ENCODE data around the gene HMX1. TPM values are rescaled to one million over a fixed set of nuclear protein-coding genes. Genes with fewer than 3 reads are reported as not detected.

The HMX1 gene
- total and polyA plus RNA-seq, 4 donors, result not detected

GRCh38 chr4:8916351-8916885 lies 44.8 kb upstream of the HMX1 start:
- Histone ChIP-seq H3K9me3 (ENCODE audit: control insufficient read depth, low read length) (no peaks in the 10 kb centered on the region), H3K4me3 (ENCODE audit: low read length in 2 of 2) (no peak overlapping the region), H3K27me3 (ENCODE audit: control insufficient read depth in 1 of 2, insufficient read depth in 2 of 2, low read length in 1 of 2) (no peaks in the 10 kb centered on the region), H3K36me3 (ENCODE audit: control insufficient read depth in 1 of 2, insufficient read depth in 2 of 2, low read length in 1 of 2) (no peaks in the 10 kb centered on the region), H3K4me1 (ENCODE audit: control insufficient read depth in 1 of 2, insufficient read depth in 2 of 2, low read length in 2 of 2) (no peaks in the 10 kb centered on the region), H3K27ac (ENCODE audit: low read depth in 1 of 2, low read length in 2 of 2) (no peak overlapping the region)
- no peak for ATAC-seq (ENCODE audit: low FRiP score)
- DNase-seq, result peak in 1 of 2 donors; percentile 58
- intact Hi-C loops (cut with DNase I), result loop anchor here in 1 of 2 donors (10.0 kb wide), 3 partner anchors 232 to 712 kb away; no protein-coding TSS in a partner anchor
- WGBS, 2 donors, result 51 to 57% methylated on average over 11 of the region's 11 CpGs

DNA sequence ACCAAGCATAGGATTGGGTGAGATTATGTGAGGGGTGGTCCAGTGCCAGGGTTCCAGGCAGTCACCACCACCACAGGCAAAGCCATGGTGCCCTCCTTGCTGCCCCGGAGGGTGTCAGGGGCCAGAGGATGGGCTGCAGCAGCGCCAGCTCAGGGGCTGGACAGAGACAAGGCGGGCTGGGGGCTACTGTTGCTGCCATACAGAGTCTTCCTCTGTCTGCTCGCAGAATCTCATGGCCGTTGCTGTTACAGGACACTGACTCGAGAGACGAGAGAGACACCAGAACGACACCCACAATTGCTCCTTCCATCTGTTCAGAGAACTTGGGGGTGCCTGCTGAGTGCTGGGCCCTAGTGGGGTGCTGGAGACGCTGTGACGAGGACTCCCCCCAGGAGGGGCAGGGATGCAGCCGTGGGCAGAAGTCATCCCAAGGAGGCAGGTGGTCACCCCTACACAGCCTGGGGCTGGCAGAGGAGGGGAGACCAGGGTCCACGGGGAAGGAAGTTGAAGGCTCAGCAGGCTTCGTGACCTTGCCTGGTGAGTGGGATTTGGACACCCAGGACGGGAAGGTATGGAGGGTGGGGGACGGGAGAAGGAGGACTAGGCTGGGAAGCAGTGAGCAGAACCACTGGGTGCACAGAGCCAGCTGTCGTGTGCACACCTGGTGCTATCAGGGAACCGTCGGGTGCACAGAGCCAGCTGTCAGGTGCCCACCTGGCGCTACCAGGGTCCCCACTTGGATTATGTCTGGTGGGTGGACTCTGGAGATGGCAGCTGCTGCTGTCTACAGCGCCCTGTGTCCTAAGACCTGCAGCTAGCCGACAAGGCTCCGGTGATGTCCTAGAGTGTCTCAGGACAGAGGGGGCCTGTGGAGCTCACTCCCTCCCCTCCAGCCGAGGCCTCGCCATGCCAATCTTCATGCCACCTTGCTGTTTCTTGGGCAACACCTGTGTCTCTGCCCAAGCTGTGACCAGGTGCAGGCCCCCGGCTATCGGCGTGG lies 43.9 kb upstream of the HMX1 start:
- 80 to 86% methylated on average over 27 of the region's 27 CpGs for WGBS, 2 donors
- ATAC-seq (ENCODE audit: low FRiP score), result no peak
- Histone ChIP-seq H3K27ac (ENCODE audit: low read depth in 1 of 2, low read length in 2 of 2) (no peak overlapping the region), H3K4me3 (ENCODE audit: low read length in 2 of 2) (no peak overlapping the region), H3K27me3 (ENCODE audit: control insufficient read depth in 1 of 2, insufficient read depth in 2 of 2, low read length in 1 of 2) (no peaks in the 10 kb centered on the region), H3K36me3 (ENCODE audit: control insufficient read depth in 1 of 2, insufficient read depth in 2 of 2, low read length in 1 of 2) (no peaks in the 10 kb centered on the region), H3K9me3 (ENCODE audit: control insufficient read depth, low read length) (no peaks in the 10 kb centered on the region), H3K4me1 (ENCODE audit: control insufficient read depth in 1 of 2, insufficient read depth in 2 of 2, low read length in 2 of 2) (no peaks in the 10 kb centered on the region)
- DNase-seq, result peak; percentile 27 to 57
- intact Hi-C loops (cut with DNase I), result loop anchor here in 1 of 2 donors (10.0 kb wide), 3 partner anchors 231 to 711 kb away; no protein-coding TSS in a partner anchor

- ATAC-seq (ENCODE audit: low FRiP score), result no peak
- DNase-seq, result peak; percentile 28 to 59
- no peaks in the 10 kb centered on the region for H3K27me3 ChIP-seq (ENCODE audit: control insufficient read depth in 1 of 2, insufficient read depth in 2 of 2, low read length in 1 of 2)
- H3K27ac ChIP-seq (ENCODE audit: low read depth in 1 of 2, low read length in 2 of 2), result no peak overlapping the region
- H3K9me3 ChIP-seq (ENCODE audit: control insufficient read depth, low read length), result no peaks in the 10 kb centered on the region
- no peaks in the 10 kb centered on the region for H3K36me3 ChIP-seq (ENCODE audit: control insufficient read depth in 1 of 2, insufficient read depth in 2 of 2, low read length in 1 of 2)
- 87 to 89% methylated on average over 29 of the region's 29 CpGs for WGBS, 2 donors
- intact Hi-C loops (cut with DNase I), result loop anchor here in 1 of 2 donors (10.0 kb wide), 3 partner anchors 230 to 710 kb away; no protein-coding TSS in a partner anchor
- no peak overlapping the region for H3K4me3 ChIP-seq (ENCODE audit: low read length in 2 of 2)
- H3K4me1 ChIP-seq (ENCODE audit: control insufficient read depth in 1 of 2, insufficient read depth in 2 of 2, low read length in 2 of 2), result no peaks in the 10 kb centered on the region
These were observed 43.0 kb upstream of the HMX1 start for GRCh38 chr4:8914461-8915171.

- H3K4me1 ChIP-seq (ENCODE audit: control insufficient read depth in 1 of 2, insufficient read depth in 2 of 2, low read length in 2 of 2), result no peaks in the 10 kb centered on the region
- intact Hi-C loops (cut with DNase I), result loop anchor here in 1 of 2 donors (10.0 kb wide), 3 partner anchors 229 to 709 kb away; no protein-coding TSS in a partner anchor
- H3K27ac ChIP-seq (ENCODE audit: low read depth in 1 of 2, low read length in 2 of 2), result no peak overlapping the region
- ATAC-seq (ENCODE audit: low FRiP score), result no peak
- H3K4me3 ChIP-seq (ENCODE audit: low read length in 2 of 2), result no peak overlapping the region
- DNase-seq, result peak in 1 of 2 donors; percentile 35
- WGBS, 2 donors, result 77 to 78% methylated on average over 15 of the region's 15 CpGs
- no peaks in the 10 kb centered on the region for H3K9me3 ChIP-seq (ENCODE audit: control insufficient read depth, low read length)
- H3K27me3 ChIP-seq (ENCODE audit: control insufficient read depth in 1 of 2, insufficient read depth in 2 of 2, low read length in 1 of 2), result no peaks in the 10 kb centered on the region
- no peaks in the 10 kb centered on the region for H3K36me3 ChIP-seq (ENCODE audit: control insufficient read depth in 1 of 2, insufficient read depth in 2 of 2, low read length in 1 of 2)
These were observed 42.3 kb upstream of the HMX1 start for GRCh38 chr4:8913858-8914460.

- no peaks in the 10 kb centered on the region for H3K9me3 ChIP-seq (ENCODE audit: control insufficient read depth, low read length)
- intact Hi-C loops (cut with DNase I), result loop anchor here in 1 of 2 donors (10.0 kb wide), 3 partner anchors 228 to 708 kb away; no protein-coding TSS in a partner anchor
- H3K36me3 ChIP-seq (ENCODE audit: control insufficient read depth in 1 of 2, insufficient read depth in 2 of 2, low read length in 1 of 2), result no peaks in the 10 kb centered on the region
- WGBS, 2 donors, result 38 to 46% methylated on average over 24 of the region's 24 CpGs
- no peaks in the 10 kb centered on the region for H3K27me3 ChIP-seq (ENCODE audit: control insufficient read depth in 1 of 2, insufficient read depth in 2 of 2, low read length in 1 of 2)
- no peak overlapping the region for H3K27ac ChIP-seq (ENCODE audit: low read depth in 1 of 2, low read length in 2 of 2)
- no peak overlapping the region for H3K4me3 ChIP-seq (ENCODE audit: low read length in 2 of 2)
- no peak for ATAC-seq (ENCODE audit: low FRiP score)
- H3K4me1 ChIP-seq (ENCODE audit: control insufficient read depth in 1 of 2, insufficient read depth in 2 of 2, low read length in 2 of 2), result no peaks in the 10 kb centered on the region
- peak in 1 of 2 donors; percentile 19 for DNase-seq
These were observed 41.6 kb upstream of the HMX1 start for GRCh38 chr4:8913121-8913857.

GRCh38 chr4:8912506-8912905 lies 40.9 kb upstream of the HMX1 start:
- intact Hi-C loops (cut with DNase I), result loop anchor here in 1 of 2 donors (10.0 kb wide), 3 partner anchors 228 to 708 kb away; no protein-coding TSS in a partner anchor
- WGBS, 2 donors, result 84 to 88% methylated on average over 6 of the region's 6 CpGs

GRCh38 chr4:8912089-8912455 lies 40.4 kb upstream of the HMX1 start:
- DNase-seq (peak; percentile 17 to 61), ATAC-seq (ENCODE audit: low FRiP score) (no peak)
- Histone ChIP-seq H3K27ac (ENCODE audit: low read depth in 1 of 2, low read length in 2 of 2) (no peak overlapping the region), H3K36me3 (ENCODE audit: control insufficient read depth in 1 of 2, insufficient read depth in 2 of 2, low read length in 1 of 2) (no peaks in the 10 kb centered on the region), H3K4me3 (ENCODE audit: low read length in 2 of 2) (no peak overlapping the region), H3K4me1 (ENCODE audit: control insufficient read depth in 1 of 2, insufficient read depth in 2 of 2, low read length in 2 of 2) (no peaks in the 10 kb centered on the region), H3K9me3 (ENCODE audit: control insufficient read depth, low read length) (no peaks in the 10 kb centered on the region), H3K27me3 (ENCODE audit: control insufficient read depth in 1 of 2, insufficient read depth in 2 of 2, low read length in 1 of 2) (no peaks in the 10 kb centered on the region)
- intact Hi-C loops (cut with DNase I), result loop anchor here in 1 of 2 donors (10.0 kb wide), 3 partner anchors 227 to 707 kb away; no protein-coding TSS in a partner anchor
- WGBS, 2 donors, result 64 to 74% methylated on average over 5 of the region's 5 CpGs

More at GRCh38 chr4:8912506-8912905, 40.9 kb upstream of the HMX1 start:
- Histone ChIP-seq H3K4me1 (ENCODE audit: control insufficient read depth in 1 of 2, insufficient read depth in 2 of 2, low read length in 2 of 2) (no peaks in the 10 kb centered on the region), H3K36me3 (ENCODE audit: control insufficient read depth in 1 of 2, insufficient read depth in 2 of 2, low read length in 1 of 2) (no peaks in the 10 kb centered on the region), H3K27me3 (ENCODE audit: control insufficient read depth in 1 of 2, insufficient read depth in 2 of 2, low read length in 1 of 2) (no peaks in the 10 kb centered on the region), H3K27ac (ENCODE audit: low read depth in 1 of 2, low read length in 2 of 2) (no peak overlapping the region), H3K9me3 (ENCODE audit: control insufficient read depth, low read length) (no peaks in the 10 kb centered on the region), H3K4me3 (ENCODE audit: low read length in 2 of 2) (no peak overlapping the region)
- DNase-seq, result peak in 1 of 2 donors; percentile 45
- no peak for ATAC-seq (ENCODE audit: low FRiP score)

Measured in aorta (tissue), 5 donors.